Brain microvascular endothelial cell (primary cell): ENCODE measurements around the gene DNMT3A.

Experiments
- DNase-seq: peaks from one replicate; pipeline ENCODE4 v3.0.0-alpha.2; 2020
- H3K27ac ChIP-seq: fragments of 250-450 bp; sonication (Bioruptor Pico); 2 replicates; pipeline ENCODE4 v1.5.1; 2020; ENCODE audit warnings: mild to moderate bottlenecking, moderate library complexity
- H3K27me3 ChIP-seq: fragments of 250-450 bp; sonication (Bioruptor Pico); replicated peaks from 2 replicates; pipeline ENCODE4 v1.5.1; 2020; ENCODE audit warnings: mild to moderate bottlenecking
- H3K36me3 ChIP-seq: fragments of 250-450 bp; sonication (Bioruptor Pico); replicated peaks from 2 replicates; pipeline ENCODE4 v1.5.1; 2020; ENCODE audit warnings: mild to moderate bottlenecking
- H3K4me3 ChIP-seq: 2 replicates; pipeline ENCODE4 v1.5.1; 2011; ENCODE audit warnings: low read depth, mild to moderate bottlenecking, control low read depth, low read length, moderate library complexity
- CTCF ChIP-seq: IDR thresholded peaks from 2 replicates; pipeline ENCODE4 v1.5.1; 2011; ENCODE audit warnings: low read depth, mild to moderate bottlenecking, moderate library complexity, low read length, control low read depth, inconsistent platforms; ENCODE audit errors: missing control alignments
- in situ Hi-C: cut with HindIII; loops from 2 replicates; pipeline ENCODE4 v1.10.0; 2017; ENCODE audit warnings: low sequenced_read_pairs, low pct_ligation_motif_present

Gene DNMT3A

GRCh38 chr2:25341753-25342371, at the start of gene DNMT3A:
TSS of gene DNMT3A (minus strand) at chr2:25341925. CDS start at chr2:25313984, 27,941 bp downstream.
- Histone ChIP-seq H3K4me3 (peak within 1 kb of the TSS; percentile 58), H3K27ac (no peak within 1 kb of the TSS), H3K36me3 (no peaks in the 10 kb centered on the region), H3K27me3 (no peaks in the 10 kb centered on the region)
- TF ChIP-seq CTCF: no peak
- in situ Hi-C loops: no loop called here
- peak; percentile 40 for DNase-seq

DNA sequence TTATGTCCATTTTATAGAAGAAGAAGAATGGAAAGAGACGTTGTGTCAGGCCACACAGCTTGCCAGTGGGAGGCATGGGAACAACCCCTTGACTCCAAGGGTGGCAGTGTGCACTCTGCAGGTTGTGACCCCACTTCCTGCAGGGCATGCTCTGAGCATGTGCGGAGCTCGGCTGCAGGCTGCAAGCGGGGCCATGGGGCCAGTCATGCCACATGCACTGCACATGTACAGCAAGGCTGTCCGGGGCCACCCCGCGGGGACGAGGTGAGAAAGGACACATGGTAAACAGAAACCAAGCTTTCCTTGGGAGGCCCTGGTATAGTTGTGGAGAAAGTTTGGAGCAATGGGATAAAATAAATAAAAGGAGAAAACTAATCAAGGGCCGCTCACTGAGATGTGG, 47.4 kb upstream of the DNMT3A start:
- no peaks in the 10 kb centered on the region for H3K27me3 ChIP-seq
- in situ Hi-C loops: no loop called here

DNA sequence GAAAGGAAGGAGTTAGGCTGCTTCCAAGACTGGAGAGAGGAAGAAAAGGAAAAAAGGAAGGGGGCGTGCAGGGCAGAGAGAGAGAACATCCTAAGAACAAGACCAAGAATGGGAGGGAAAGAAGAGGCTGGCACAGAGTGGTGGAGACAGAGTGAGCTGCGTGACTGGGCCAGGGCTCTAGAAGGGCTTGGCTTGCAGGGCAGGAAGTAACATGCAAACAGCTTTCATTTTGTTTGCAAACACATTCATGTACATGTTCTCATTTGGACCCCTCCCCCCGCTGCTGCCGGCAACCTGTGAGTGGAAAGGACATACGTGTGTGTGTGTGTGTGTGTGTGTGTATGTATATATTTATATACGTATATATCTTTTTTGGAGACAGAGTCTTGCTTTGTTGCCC, 46.8 kb upstream of the DNMT3A start:
- Histone ChIP-seq H3K4me3 (no peak overlapping the region), H3K27ac (no peak overlapping the region), H3K36me3 (no peaks in the 10 kb centered on the region), H3K27me3 (no peaks in the 10 kb centered on the region)
- in situ Hi-C loops: no loop called here
- no peak for TF ChIP-seq CTCF
- no peak for DNase-seq

More for the DNA sequence above, 47.4 kb upstream of the DNMT3A start:
- DNase-seq: no peak
- Histone ChIP-seq H3K36me3 (no peaks in the 10 kb centered on the region), H3K27ac (no peak overlapping the region), H3K4me3 (no peak overlapping the region)
- no peak for TF ChIP-seq CTCF

- in situ Hi-C loops: no loop called here
- H3K27ac ChIP-seq: no peak overlapping the region
- H3K27me3 ChIP-seq: no peaks in the 10 kb centered on the region
- no peak for DNase-seq
- TF ChIP-seq CTCF: no peak
- no peak overlapping the region for H3K4me3 ChIP-seq
- no peaks in the 10 kb centered on the region for H3K36me3 ChIP-seq
Measured at GRCh38 chr2:25387876-25388449, 46.2 kb upstream of the DNMT3A start.

- no peak for TF ChIP-seq CTCF
- in situ Hi-C loops: no loop called here
- no peak overlapping the region for H3K4me3 ChIP-seq
- no peak overlapping the region for H3K27ac ChIP-seq
- no peak for DNase-seq
- no peaks in the 10 kb centered on the region for H3K36me3 ChIP-seq
- H3K27me3 ChIP-seq: no peaks in the 10 kb centered on the region
Measured at GRCh38 chr2:25386971-25387875, 45.5 kb upstream of the DNMT3A start.
